Fibroblast of pulmonary artery (primary cell): ENCODE measurements around the gene ARHGEF37.

Source experiments
- DNase-seq: peaks from one replicate; pipeline ENCODE4 v3.0.0-alpha.2; 2010; ENCODE audit warnings: low read depth
- H3K4me3 ChIP-seq: replicated peaks from 2 replicates; pipeline ENCODE4 v1.5.1; 2011; ENCODE audit warnings: low read depth, mild to moderate bottlenecking, control low read depth, low read length, moderate library complexity
- TF ChIP-seq, protein P1 (sequence below): IDR thresholded peaks from 2 replicates; pipeline ENCODE4 v1.5.1; 2011; ENCODE audit warnings: mild to moderate bottlenecking, control low read depth, low read length, inconsistent platforms; ENCODE audit errors: missing control alignments

The ARHGEF37 gene

DNA sequence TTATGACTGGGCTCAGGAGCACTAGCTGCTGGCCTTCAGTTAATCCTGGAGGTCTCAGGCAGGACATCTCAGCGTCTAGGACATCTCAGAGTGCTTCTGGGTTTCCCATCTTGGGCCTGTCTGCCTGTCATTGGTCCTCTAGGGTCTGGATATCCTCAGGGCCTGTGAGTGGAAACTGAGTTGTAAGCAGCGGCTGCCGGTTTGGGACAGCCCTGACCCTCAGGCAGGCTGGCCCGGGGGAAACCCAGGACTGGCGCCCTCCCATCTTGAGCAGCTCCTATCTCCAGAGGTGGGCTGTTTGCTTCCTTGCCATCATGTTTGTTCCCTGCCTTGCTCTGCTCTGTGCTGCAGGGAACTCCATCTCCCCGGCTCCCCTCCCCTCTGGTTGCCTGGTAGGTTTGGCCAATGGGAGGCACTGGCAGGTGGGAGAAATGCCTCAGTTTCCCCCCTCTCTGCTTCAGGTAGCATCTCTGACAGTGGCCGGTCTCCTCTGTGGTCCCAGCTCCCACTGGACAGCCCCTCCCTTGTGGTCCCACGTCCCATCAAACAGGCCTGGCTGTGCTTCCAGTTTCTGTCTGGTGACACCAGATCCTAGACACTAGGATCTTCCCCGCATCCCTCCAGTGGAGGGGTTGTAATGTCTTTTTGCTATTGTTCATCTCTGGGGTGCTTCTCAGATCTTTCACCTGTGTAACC, 57.4 kb downstream of the ARHGEF37 start:
- TF ChIP-seq, protein P1, sequence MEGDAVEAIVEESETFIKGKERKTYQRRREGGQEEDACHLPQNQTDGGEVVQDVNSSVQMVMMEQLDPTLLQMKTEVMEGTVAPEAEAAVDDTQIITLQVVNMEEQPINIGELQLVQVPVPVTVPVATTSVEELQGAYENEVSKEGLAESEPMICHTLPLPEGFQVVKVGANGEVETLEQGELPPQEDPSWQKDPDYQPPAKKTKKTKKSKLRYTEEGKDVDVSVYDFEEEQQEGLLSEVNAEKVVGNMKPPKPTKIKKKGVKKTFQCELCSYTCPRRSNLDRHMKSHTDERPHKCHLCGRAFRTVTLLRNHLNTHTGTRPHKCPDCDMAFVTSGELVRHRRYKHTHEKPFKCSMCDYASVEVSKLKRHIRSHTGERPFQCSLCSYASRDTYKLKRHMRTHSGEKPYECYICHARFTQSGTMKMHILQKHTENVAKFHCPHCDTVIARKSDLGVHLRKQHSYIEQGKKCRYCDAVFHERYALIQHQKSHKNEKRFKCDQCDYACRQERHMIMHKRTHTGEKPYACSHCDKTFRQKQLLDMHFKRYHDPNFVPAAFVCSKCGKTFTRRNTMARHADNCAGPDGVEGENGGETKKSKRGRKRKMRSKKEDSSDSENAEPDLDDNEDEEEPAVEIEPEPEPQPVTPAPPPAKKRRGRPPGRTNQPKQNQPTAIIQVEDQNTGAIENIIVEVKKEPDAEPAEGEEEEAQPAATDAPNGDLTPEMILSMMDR, result no peak
- H3K4me3 ChIP-seq, result no peak overlapping the region
- no peak for DNase-seq

DNA sequence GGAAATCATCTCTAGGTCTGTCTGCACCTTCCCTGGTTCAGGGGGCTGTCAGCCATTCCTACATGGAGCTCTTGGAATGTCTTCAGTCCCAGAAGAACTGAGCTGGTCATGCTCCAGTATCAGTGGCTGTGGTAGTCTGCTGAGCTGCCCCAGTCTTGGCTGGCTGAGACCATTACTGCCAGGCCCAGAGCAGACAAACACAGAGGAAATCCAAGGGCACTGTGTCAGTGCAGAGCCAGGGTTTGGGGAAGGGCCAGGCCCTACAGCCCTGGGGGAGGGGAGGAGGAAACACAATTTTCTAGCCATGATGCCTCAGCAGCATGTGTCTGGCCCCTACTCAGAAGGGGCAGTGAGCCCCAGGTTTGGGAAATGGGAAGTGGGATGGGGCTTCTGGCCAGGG, 58.4 kb downstream of the ARHGEF37 start:
- TF ChIP-seq, protein P1, result no peak
- no peak for DNase-seq
- H3K4me3 ChIP-seq, result no peak overlapping the region

DNA sequence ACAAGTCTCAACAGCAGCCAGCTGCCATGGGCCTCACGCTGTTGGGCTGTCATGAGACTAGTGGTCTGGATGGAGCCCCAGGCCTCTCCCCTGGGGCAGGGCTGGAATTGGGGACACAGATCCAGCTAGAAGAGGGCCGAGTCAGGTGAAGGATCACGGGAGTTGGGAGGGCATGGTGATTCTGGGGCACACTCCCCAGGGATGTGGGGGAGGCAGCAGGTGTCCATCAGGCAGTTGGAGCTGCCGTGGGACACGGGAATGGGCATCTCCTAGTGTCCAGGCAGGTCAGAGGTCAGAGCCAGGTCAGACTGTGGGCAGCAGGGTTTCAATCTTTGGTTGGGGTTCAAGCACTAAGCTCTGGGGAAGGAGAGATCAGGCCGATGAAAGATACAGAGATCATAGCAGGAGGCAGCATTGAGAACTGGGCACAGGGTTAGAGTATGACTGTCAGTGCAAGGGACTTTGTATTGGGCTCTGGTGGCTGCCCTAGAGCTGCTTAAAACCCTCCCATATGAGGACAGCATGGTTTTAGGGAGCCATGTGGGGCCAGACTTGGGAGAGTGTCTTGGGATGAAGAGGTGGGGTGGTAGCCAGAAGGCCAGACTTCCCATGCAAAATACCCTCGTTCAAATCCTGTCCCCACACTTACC, 59.2 kb downstream of the ARHGEF37 start:
- H3K4me3 ChIP-seq, result no peak overlapping the region
- TF ChIP-seq, protein P1, result no peak
- DNase-seq, result no peak

DNA sequence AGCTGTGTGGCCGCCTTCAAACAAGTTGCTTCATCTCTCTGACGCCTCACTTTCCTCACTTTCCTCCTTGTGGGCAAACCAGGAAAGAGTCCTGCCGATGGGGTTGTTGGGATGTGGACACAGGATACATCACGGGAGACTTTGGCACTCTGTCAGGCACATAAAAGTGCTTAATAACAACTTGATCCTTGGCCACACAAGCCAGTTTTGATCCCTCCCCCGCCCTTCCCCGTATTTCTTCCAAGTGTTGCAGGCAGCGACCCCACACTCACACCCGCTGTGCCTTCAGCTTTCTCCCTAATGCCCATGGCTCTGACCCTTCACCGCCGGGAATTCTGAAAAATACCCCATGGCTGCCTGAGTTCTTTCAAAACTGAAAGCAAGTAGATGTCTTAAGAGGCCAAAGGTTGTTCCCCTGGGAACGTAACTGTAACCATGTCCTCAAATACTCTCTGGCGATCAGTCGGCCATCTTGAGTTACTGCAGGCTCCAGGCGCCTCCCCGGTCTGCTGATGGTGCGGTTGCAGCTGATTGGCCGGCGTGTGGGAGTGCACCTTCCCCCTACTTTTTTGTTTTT, 59.8 kb downstream of the ARHGEF37 start:
- TF ChIP-seq, protein P1, result no peak
- peak; percentile 55 for DNase-seq
- H3K4me3 ChIP-seq, result no peak overlapping the region

DNA sequence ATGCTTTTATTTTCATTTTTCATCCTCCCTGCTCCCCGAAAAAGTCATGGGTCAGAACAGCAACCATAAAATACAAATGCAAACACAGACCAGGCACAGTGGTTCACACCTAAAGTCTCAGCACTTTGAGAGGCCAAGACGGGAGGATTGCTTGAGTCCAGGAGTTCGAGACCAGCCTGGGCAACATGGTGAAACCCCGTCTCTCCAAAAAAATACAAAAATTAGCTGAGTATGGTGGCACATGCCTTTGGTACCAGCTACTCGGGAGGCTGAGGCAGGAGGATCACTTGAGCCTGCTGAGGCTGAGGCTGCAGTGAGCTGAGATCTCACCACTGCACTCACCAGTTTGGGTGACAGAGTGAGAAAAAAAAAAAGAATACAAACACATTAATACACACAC, 60.3 kb downstream of the ARHGEF37 start:
- H3K4me3 ChIP-seq, result no peak overlapping the region
- TF ChIP-seq, protein P1, result no peak
- DNase-seq, result no peak

DNA sequence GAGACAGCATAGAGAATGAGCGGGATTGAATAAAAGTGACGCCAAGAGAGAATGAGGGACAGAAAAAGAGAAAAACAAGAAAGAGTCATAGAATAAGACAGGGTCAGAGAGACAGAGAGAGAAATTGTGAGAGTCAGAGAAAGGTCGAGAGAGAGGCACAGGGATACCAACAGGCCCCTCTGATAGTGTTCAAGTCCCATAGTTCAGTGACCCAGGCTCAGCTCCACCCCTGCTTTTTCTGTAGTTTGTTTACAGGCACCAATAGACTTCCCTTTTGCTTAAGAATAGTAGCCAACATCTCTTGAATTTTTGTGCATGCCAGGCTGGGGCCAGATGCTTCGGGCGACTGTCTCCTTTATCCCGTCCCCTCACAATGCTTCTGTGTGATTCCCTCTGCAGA, 62.5 kb downstream of the ARHGEF37 start:
- TF ChIP-seq, protein P1, result no peak
- DNase-seq, result no peak

More for the DNA sequence above, 62.5 kb downstream of the ARHGEF37 start:
- H3K4me3 ChIP-seq, result no peak overlapping the region
